ENCODE measurements around the gene RNF8. TPM values are rescaled to one million over a fixed set of nuclear protein-coding genes. Genes with fewer than 3 reads are reported as not detected.
"Not testable (repeated sequence)": the region's sequence is repeated elsewhere in the genome, so short reads cannot be mapped to it uniquely, and the experiment has no call there.

The RNF8 gene
- total RNA-seq, 2 donors from 2014 or later, result 8.5 to 12.0 TPM

DNA sequence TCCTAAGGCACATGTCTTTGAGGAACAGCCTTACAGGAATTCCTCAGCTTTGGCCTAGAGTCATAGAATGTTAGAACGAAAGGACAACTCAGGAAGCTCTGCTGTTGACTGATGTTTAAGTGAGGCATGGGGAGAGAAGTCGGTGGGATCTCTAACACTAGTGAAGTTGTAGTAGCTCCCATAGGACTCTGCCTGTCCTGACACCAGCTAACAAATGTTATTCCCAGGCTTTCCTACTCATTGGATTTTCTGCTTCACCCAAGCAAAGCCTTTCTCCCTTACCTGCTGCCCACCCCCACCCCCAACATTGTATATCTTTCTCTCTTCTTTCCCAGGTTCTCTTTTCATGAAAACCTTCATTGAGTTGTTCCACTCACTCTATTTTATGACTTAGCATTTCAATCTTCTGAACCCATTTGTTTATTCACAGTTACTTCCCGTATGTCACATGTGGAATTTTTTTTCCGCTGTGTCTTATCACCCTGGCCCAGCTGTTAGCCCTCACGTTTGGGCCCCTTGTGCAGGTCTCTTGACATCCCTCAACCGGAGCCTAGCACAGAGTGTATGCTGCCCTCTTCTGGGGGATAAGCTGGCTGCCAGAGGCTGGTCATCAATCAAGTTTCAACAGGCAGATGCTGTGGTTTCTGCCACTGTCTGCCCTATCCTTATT lies 39.2 kb upstream of the RNF8 start:
- Mint-ChIP-seq H3K27ac (peak overlapping the region; percentile 65), H3K36me3 (ENCODE audit: low read depth) (peaks cover 6% of the 10 kb centered on the region), H3K27me3 (no peaks in the 10 kb centered on the region), H3K4me3 (no peak overlapping the region), H3K4me1 (peaks cover 7% of the 10 kb centered on the region)
- H3K9me3 ChIP-seq (ENCODE audit: control insufficient read depth, low read length, poor library complexity, severe bottlenecking), result no peaks in the 10 kb centered on the region
- DNase-seq, result no peak
- peak; percentile 61 for ATAC-seq

DNA sequence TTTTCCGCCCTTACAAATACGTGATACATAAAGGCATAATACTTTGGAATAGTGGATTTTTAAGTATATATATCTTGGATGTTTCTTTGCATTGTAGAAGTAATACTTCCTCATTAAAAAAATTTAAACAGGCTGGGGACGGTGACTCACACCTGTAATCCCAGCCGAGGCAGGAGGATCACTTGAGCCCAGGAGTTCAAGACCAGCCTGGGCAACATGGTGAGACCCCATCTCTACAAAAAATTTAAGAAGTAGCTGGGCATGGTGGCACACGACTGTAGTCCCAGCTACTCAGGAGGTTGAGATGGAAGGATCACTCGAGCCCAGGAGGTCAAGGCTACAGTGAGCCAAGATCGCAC lies 38.6 kb upstream of the RNF8 start:
- Mint-ChIP-seq H3K27ac (no peak overlapping the region), H3K36me3 (ENCODE audit: low read depth) (peaks cover 6% of the 10 kb centered on the region), H3K4me3 (no peak overlapping the region), H3K4me1 (peaks cover 7% of the 10 kb centered on the region), H3K27me3 (no peaks in the 10 kb centered on the region)
- DNase-seq (no peak), ATAC-seq (no peak)
- no peaks in the 10 kb centered on the region for H3K9me3 ChIP-seq (ENCODE audit: control insufficient read depth, low read length, poor library complexity, severe bottlenecking)

- no peak for DNase-seq
- no peaks in the 10 kb centered on the region for H3K27me3 Mint-ChIP-seq
- H3K27ac Mint-ChIP-seq, result no peak overlapping the region
- H3K4me3 Mint-ChIP-seq, result no peak overlapping the region
- peaks cover 6% of the 10 kb centered on the region for H3K36me3 Mint-ChIP-seq (ENCODE audit: low read depth)
- H3K9me3 ChIP-seq (ENCODE audit: control insufficient read depth, low read length, poor library complexity, severe bottlenecking), result no peaks in the 10 kb centered on the region
- ATAC-seq, result no peak
- H3K4me1 Mint-ChIP-seq, result peaks cover 7% of the 10 kb centered on the region
Measured at GRCh38 chr6:37316071-37316470, 37.7 kb upstream of the RNF8 start.

DNA sequence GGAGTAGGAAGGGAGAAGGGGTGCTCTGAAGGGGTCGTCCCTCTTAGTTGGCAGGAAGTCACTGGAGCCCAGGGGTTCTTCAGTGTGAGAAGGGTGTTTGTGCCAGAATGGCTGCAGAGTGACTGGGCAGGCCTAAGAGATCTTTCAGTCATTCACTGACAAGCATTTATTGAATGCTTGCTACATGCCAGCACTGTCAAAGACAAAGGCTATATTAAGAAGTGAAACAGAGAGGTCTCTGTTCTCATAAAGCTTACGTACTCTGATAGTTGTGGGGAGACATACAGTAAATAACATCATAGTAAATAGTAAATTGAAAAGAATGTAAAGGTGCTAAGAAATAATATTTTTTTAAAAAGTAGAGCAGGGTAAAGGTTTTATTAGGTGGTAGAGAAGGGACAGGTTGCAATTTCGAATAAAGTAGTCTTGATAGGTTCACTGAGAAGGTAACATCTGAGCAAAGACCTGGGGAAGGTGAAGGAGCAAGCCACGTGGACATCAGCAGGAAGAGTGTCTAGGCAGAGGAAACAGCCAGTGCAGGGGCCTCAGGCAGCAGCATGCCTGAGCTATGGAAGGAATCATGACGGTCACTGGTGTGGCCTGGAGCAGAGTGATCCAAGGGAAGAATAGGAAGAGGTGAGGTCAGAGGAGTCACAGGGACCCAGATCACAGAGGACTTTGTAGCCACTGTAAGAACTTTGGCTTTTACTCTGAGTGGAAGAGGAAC lies 36.3 kb upstream of the RNF8 start:
- peaks cover 7% of the 10 kb centered on the region for H3K4me1 Mint-ChIP-seq
- H3K36me3 Mint-ChIP-seq (ENCODE audit: low read depth), result peaks cover 6% of the 10 kb centered on the region
- H3K9me3 ChIP-seq (ENCODE audit: control insufficient read depth, low read length, poor library complexity, severe bottlenecking), result no peaks in the 10 kb centered on the region
- no peak for DNase-seq
- H3K4me3 Mint-ChIP-seq, result no peak overlapping the region
- no peak for ATAC-seq
- H3K27me3 Mint-ChIP-seq, result no peaks in the 10 kb centered on the region
- no peak overlapping the region for H3K27ac Mint-ChIP-seq

DNA sequence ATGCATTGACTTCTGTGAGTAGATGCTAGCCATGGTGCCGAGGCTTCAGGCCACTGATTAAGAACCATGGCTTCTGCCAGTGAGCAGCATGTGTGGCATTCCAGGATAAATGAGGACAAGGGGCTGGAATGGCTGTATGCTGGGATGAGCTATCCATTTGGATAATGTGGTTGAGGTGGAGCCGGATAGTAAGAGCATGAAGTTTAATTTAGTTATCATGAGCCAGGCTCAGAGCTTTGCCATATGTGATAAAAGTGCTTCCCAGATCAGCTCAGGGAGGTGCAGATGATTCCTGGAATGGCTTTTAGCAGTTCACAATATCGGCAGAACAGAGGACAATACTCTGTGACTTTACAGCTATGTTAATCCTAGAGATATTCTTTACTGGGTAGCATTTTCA lies 34.6 kb upstream of the RNF8 start:
- H3K9me3 ChIP-seq (ENCODE audit: control insufficient read depth, low read length, poor library complexity, severe bottlenecking), result no peaks in the 10 kb centered on the region
- H3K27me3 Mint-ChIP-seq, result no peaks in the 10 kb centered on the region
- no peak overlapping the region for H3K27ac Mint-ChIP-seq
- ATAC-seq, result no peak
- peaks cover 5% of the 10 kb centered on the region for H3K4me1 Mint-ChIP-seq
- no peak overlapping the region for H3K4me3 Mint-ChIP-seq
- H3K36me3 Mint-ChIP-seq (ENCODE audit: low read depth), result peaks cover 4% of the 10 kb centered on the region
- no peak for DNase-seq

GRCh38 chr6:37319856-37320480 lies 33.8 kb upstream of the RNF8 start:
- Mint-ChIP-seq H3K27ac (no peak overlapping the region), H3K36me3 (ENCODE audit: low read depth) (no peaks in the 10 kb centered on the region), H3K4me1 (peaks cover 2% of the 10 kb centered on the region), H3K27me3 (no peaks in the 10 kb centered on the region), H3K4me3 (no peak overlapping the region)
- DNase-seq (no peak), ATAC-seq (no peak)
- no peaks in the 10 kb centered on the region for H3K9me3 ChIP-seq (ENCODE audit: control insufficient read depth, low read length, poor library complexity, severe bottlenecking)

GRCh38 chr6:37320646-37321045 lies 33.1 kb upstream of the RNF8 start:
- no peak overlapping the region for H3K4me3 Mint-ChIP-seq
- DNase-seq (no peak), ATAC-seq (no peak)
- no peaks in the 10 kb centered on the region for H3K27me3 Mint-ChIP-seq
- H3K36me3 Mint-ChIP-seq (ENCODE audit: low read depth), result no peaks in the 10 kb centered on the region
- H3K9me3 ChIP-seq (ENCODE audit: control insufficient read depth, low read length, poor library complexity, severe bottlenecking), result no peaks in the 10 kb centered on the region
- H3K4me1 Mint-ChIP-seq, result peaks cover 6% of the 10 kb centered on the region
- H3K27ac Mint-ChIP-seq, result no peak overlapping the region

DNA sequence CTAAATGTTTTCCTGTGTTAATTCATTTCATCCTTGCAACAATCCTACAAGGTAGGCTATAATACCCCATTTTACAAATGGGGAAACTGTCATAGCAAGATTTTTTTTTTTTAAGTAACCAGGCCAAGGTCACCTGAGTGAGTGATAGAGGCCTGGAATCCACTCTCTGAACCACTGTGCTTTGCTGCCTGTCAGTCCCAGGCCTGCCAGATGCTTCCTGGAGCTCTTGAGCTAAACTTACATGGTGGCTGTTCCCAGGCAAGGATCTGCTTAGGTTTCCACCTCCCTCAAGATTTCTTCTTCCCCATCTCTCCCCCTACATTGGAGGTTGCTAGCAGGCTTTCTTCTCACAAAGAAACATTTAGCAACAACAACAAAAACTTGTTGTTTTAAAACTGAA lies 32.7 kb upstream of the RNF8 start:
- Mint-ChIP-seq H3K27me3 (no peaks in the 10 kb centered on the region), H3K4me3 (no peak overlapping the region), H3K27ac (peak overlapping the region; percentile 59), H3K4me1 (peaks cover 8% of the 10 kb centered on the region), H3K36me3 (ENCODE audit: low read depth) (no peaks in the 10 kb centered on the region)
- no peak for ATAC-seq
- H3K9me3 ChIP-seq (ENCODE audit: control insufficient read depth, low read length, poor library complexity, severe bottlenecking), result no peaks in the 10 kb centered on the region
- no peak for DNase-seq

DNA sequence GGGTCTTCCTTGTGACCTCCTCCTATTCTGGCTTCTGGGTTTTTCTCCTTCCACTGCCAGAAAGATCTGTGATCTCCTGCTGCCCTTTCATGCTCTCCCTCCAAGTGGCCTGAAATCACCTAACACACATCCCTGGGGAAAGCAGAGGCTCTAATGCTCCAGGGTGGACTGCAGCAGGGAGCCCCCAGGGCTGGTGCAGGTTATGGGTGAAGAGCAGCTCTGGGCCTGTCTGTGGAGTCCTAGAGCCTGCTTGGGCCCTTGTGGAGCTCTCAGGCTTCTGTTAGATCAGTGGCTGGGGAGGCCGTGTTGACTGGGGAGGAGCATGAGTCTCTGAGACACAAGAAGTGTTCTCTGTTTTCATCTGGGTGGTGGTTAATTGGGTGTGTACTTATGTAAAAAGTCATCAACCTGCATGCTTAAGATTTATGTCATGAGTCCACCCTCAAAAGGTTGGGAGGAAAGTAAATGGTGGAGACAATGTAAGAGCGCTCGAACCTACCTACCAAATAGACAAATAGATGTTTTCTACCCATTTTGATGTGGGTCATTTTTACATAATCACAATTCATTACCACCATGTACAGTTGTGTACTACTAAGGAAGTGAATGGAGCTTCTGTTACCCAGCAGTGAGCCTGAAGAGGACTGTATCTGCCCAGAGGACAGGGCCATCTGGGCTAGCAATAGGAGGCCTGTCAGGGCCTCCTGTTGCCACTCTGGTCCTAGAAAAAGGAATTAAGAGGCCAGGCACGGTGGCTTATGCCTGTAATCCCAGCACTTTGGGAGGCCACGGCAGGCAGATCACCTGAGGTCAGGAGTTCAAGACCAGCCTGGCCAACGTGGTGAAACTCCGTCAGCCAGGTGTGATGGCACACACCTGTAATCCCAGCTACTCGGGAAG lies 32.0 kb upstream of the RNF8 start:
- Mint-ChIP-seq H3K27me3 (no peaks in the 10 kb centered on the region), H3K27ac (peak overlapping the region; percentile 59), H3K4me1 (peaks cover 8% of the 10 kb centered on the region), H3K36me3 (ENCODE audit: low read depth) (no peaks in the 10 kb centered on the region), H3K4me3 (no peak overlapping the region)
- ATAC-seq (no peak), DNase-seq (no peak)
- H3K9me3 ChIP-seq (ENCODE audit: control insufficient read depth, low read length, poor library complexity, severe bottlenecking), result no peaks in the 10 kb centered on the region

DNA sequence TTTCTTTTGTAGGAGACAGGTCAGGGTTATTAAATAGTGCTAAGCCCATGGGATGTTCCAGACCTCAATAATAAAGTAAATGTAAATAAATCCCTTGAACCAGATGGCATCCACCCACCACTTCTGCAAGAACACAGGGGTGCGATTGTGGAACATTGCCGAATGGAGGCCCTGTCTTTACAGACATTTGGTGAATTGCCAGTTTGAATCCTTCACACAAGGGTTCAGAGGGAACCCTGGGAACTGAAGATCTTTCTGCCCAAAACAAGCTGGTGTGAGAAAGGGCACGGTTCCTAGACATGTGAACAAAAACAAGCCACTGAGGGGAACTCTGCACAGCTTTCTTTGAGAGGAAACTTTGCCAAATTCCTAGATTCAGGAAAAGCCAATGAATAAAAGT lies 30.2 kb upstream of the RNF8 start:
- Mint-ChIP-seq H3K27me3 (no peaks in the 10 kb centered on the region), H3K36me3 (ENCODE audit: low read depth) (no peaks in the 10 kb centered on the region), H3K4me3 (no peak overlapping the region), H3K4me1 (peaks cover 10% of the 10 kb centered on the region), H3K27ac (peak overlapping the region; percentile 65)
- DNase-seq, result no peak
- no peaks in the 10 kb centered on the region for H3K9me3 ChIP-seq (ENCODE audit: control insufficient read depth, low read length, poor library complexity, severe bottlenecking)
- no peak for ATAC-seq

GRCh38 chr6:37324131-37325033 lies 29.4 kb upstream of the RNF8 start:
- H3K4me1 Mint-ChIP-seq, result peaks cover 13% of the 10 kb centered on the region
- H3K27me3 Mint-ChIP-seq, result no peaks in the 10 kb centered on the region
- no peak for DNase-seq
- H3K36me3 Mint-ChIP-seq (ENCODE audit: low read depth), result peaks cover 2% of the 10 kb centered on the region
- no peak overlapping the region for H3K27ac Mint-ChIP-seq
- ATAC-seq, result no peak
- H3K9me3 ChIP-seq (ENCODE audit: control insufficient read depth, low read length, poor library complexity, severe bottlenecking), result no peaks in the 10 kb centered on the region
- H3K4me3 Mint-ChIP-seq, result no peak overlapping the region

DNA sequence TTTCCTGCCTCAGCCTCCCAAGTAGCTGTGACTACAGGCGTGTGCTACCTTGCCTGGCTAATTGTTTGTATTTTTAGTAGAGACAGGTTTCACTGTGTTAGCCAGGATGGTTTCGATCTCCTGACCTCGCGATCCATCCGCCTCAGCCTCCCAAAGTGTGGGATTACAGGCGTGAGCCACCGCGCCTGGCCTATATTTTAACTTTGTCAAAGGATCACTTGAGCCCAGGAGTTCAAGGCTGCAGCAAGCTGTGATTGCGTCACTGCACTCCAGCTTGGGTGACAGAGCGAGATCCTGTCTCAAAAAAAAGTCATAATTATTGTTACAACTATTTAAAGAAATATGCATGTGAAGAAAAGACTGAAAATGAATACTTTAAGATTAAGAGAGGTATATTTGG lies 23.4 kb upstream of the RNF8 start:
- H3K27ac Mint-ChIP-seq; H3K4me1 Mint-ChIP-seq; ATAC-seq; H3K9me3 ChIP-seq (ENCODE audit: control insufficient read depth, low read length, poor library complexity, severe bottlenecking); H3K4me3 Mint-ChIP-seq; DNase-seq; H3K27me3 Mint-ChIP-seq; H3K36me3 Mint-ChIP-seq (ENCODE audit: low read depth): not testable (repeated sequence)

All from T-helper 17 cell (primary cell).